ENCODE results near the gene ATR. TPM values are rescaled to one million over a fixed set of nuclear protein-coding genes. Genes with fewer than 3 reads are reported as not detected.

The ATR gene
- total RNA-seq = 10 to 100 TPM; 15.0 to 36.0 (median 15.9) TPM

GRCh38 chr3:142578329-142579223 is at the start of gene ATR:
Gene ATR, minus strand, starts transcription at chr3:142578733. Its CDS starts 29 bp downstream, at chr3:142578704.
- under 1% methylated on average over 37 of the region's 65 CpGs for WGBS
- DNase-seq (ENCODE audit: low spot score in 2 of 2) = peak; percentile 97 to 98
- peaks cover 36% of the 10 kb centered on the region for H3K4me1 ChIP-seq
- no peaks in the 10 kb centered on the region for H3K36me3 ChIP-seq
- peak within 1 kb of the TSS; percentile 85 for H3K4me3 ChIP-seq
- H3K27ac ChIP-seq = peak within 1 kb of the TSS; percentile 94
- no peaks in the 10 kb centered on the region for H3K9me3 ChIP-seq
- H3K27me3 ChIP-seq = no peaks in the 10 kb centered on the region
- TF ChIP-seq POLR2A (IDR thresholded peaks at IDR 0.05) = peak in 1 of 2 donors; percentile 79
- peak in 2 of 3 donors; percentile 67 to 88 for TF ChIP-seq POLR2AphosphoS5 (IDR thresholded peaks at IDR 0.05)
- TF ChIP-seq EP300 (IDR thresholded peaks at IDR 0.05) = no peak
- no peak for TF ChIP-seq CTCF (IDR thresholded peaks at IDR 0.05)

- Histone ChIP-seq H3K27me3 (no peaks in the 10 kb centered on the region), H3K4me1 (no peaks in the 10 kb centered on the region), H3K36me3 (no peaks in the 10 kb centered on the region), H3K9me3 (no peaks in the 10 kb centered on the region), H3K4me3 (no peak overlapping the region), H3K27ac (no peak overlapping the region)
- TF ChIP-seq CTCF (IDR thresholded peaks at IDR 0.05) (no peak), EP300 (IDR thresholded peaks at IDR 0.05) (no peak), POLR2AphosphoS5 (IDR thresholded peaks at IDR 0.05) (no peak), POLR2A (IDR thresholded peaks at IDR 0.05) (no peak)
- no peak for DNase-seq (ENCODE audit: low spot score in 2 of 2)
These were observed 48.4 kb upstream of the ATR start for GRCh38 chr3:142626971-142627370.

- Histone ChIP-seq H3K4me1 (no peaks in the 10 kb centered on the region), H3K36me3 (no peaks in the 10 kb centered on the region), H3K27ac (no peak overlapping the region), H3K9me3 (no peaks in the 10 kb centered on the region), H3K4me3 (no peak overlapping the region), H3K27me3 (no peaks in the 10 kb centered on the region)
- TF ChIP-seq POLR2AphosphoS5 (IDR thresholded peaks at IDR 0.05) (no peak), CTCF (IDR thresholded peaks at IDR 0.05) (no peak), EP300 (IDR thresholded peaks at IDR 0.05) (no peak)
- DNase-seq (ENCODE audit: low spot score in 2 of 2) = no peak
- WGBS = 94% methylated on average over 2 of the region's 2 CpGs
These were observed 46.6 kb upstream of the ATR start for GRCh38 chr3:142625153-142625440.

- 89% methylated on average over 2 of the region's 2 CpGs for WGBS
These were observed 46.0 kb upstream of the ATR start for GRCh38 chr3:142624341-142625152.

More at GRCh38 chr3:142624341-142625152, 46.0 kb upstream of the ATR start:
- Histone ChIP-seq H3K4me1 (no peaks in the 10 kb centered on the region), H3K27ac (no peak overlapping the region), H3K36me3 (no peaks in the 10 kb centered on the region), H3K4me3 (no peak overlapping the region), H3K27me3 (no peaks in the 10 kb centered on the region), H3K9me3 (no peaks in the 10 kb centered on the region)
- DNase-seq (ENCODE audit: low spot score in 2 of 2) = no peak
- TF ChIP-seq POLR2AphosphoS5 (IDR thresholded peaks at IDR 0.05) (no peak), POLR2A (IDR thresholded peaks at IDR 0.05) (no peak), EP300 (IDR thresholded peaks at IDR 0.05) (no peak), CTCF (IDR thresholded peaks at IDR 0.05) (no peak)
